ENCODE data around the gene TMEM151B. TPM values are rescaled to one million over a fixed set of nuclear protein-coding genes. Genes with fewer than 3 reads are reported as not detected.

TMEM151B gene
- total and polyA plus RNA-seq, 2 of the 13 experiments (the other 11 are each of a cell fraction or from before 2014, with no cell fraction given), result not detected

GRCh38 chr6:44312901-44313788, 42.9 kb downstream of the TMEM151B start, which contains the start of gene AARS2:
AARS2 (minus strand) TSS chr6:44313347; CDS start chr6:44313323, 24 bp downstream.
- ChIA-PET POLR2A (interaction anchor here (0.9 to 1.4 kb wide), 9 partner anchors 8 to 92 kb away, joined by 3 to 10 read pairs (median 4); partner anchors contain the start of genes CDC5L, HSP90AB1 and TMEM151B), CTCF (ENCODE audit: low intra/inter-chr PET ratio, low total read pairs) (interaction anchor here (1.0 kb wide), 1 partner anchor 25 kb away, joined by 3 read pairs; no protein-coding TSS in a partner anchor)
- Histone ChIP-seq H3K4me2 (ENCODE audit: low read depth, low read length) (peak within 1 kb of the TSS; percentile 93), H3K9me3 (ENCODE audit: low read length) (no peaks in the 10 kb centered on the region), H3K27me3 (ENCODE audit: control insufficient read depth in 1 of 2, insufficient read depth in 2 of 2, low read length in 2 of 2) (peaks cover 0 to 17% of the 10 kb centered on the region in 2 experiments; a peak in 2 of 5 replicates), H4K20me1 (ENCODE audit: insufficient read depth, low read length) (no peaks in the 10 kb centered on the region), H3K9ac (ENCODE audit: insufficient read depth, low read depth, low read length) (peak within 1 kb of the TSS; percentile 88), H3K36me3 (replicated peaks in 1 of 2; ENCODE audit: control insufficient read depth in 1 of 2, insufficient read depth in 2 of 2, low read length in 2 of 2) (peaks cover 20 to 34% of the 10 kb centered on the region in 2 experiments), H3K4me1 (ENCODE audit: insufficient read depth, low read length) (peaks cover 22% of the 10 kb centered on the region), H3K79me2 (ENCODE audit: insufficient read depth, low read length) (peaks cover 15% of the 10 kb centered on the region), H3K27ac (ENCODE audit: extremely low read length, insufficient read depth, low read length) (peak within 1 kb of the TSS; percentile 58), H2AFZ (ENCODE audit: low read length) (peak within 1 kb of the TSS; percentile 73), H3K4me3 (replicated peaks in 1 of 3; ENCODE audit: insufficient read depth in 1 of 3, low read depth in 2 of 3, low read length in 3 of 3) (peak within 1 kb of the TSS; percentile 92 to 97 (median 96))
- ATAC-seq (peak; percentile 96), FAIRE-seq (peak; percentile 87), DNase-seq (ENCODE audit: low spot score) (peak; percentile 87)
- no TSS peak for BruUV-seq (replicated peaks)
- 3% methylated on average over 38 of the region's 52 CpGs for WGBS (ENCODE audit: low lambda C conversion rate)
- intact Hi-C loops (cut with micrococcal nuclease; ENCODE audit: unreplicated experiment), result loop anchor here (1.0 kb wide), 1 partner anchor 16 kb away; no protein-coding TSS in a partner anchor
- in situ Hi-C loops (cut with HindIII; ENCODE audit: extremely low pct_ligation_motif_present, low pct_unique_long_range_greater_than_20kb), result loop anchor here (5.0 kb wide), 1 partner anchor 46 kb away; the partner anchor contains the start of gene NFKBIE
- peak; percentile 74; the same call in 1 of the 2 replicates for TF ChIP-seq ZNF446 (CRISPR knock-in tag; IDR thresholded peaks at IDR 0.05)
- peak; percentile 93 for TF ChIP-seq KLF12 (CRISPR knock-in tag; IDR thresholded peaks at IDR 0.05; ENCODE audit: borderline replicate concordance)
- TF ChIP-seq DPF2 (CRISPR knock-in tag; IDR thresholded peaks at IDR 0.05; ENCODE audit: borderline replicate concordance, low read depth), result no peak
- peak; percentile 98 for TF ChIP-seq KMT2B (CRISPR knock-in tag; IDR thresholded peaks at IDR 0.05)
- TF ChIP-seq CBX1 (IDR thresholded peaks at IDR 0.05; ENCODE audit: low read depth), result peak; percentile 97
- no peak for TF ChIP-seq ZNF720 (CRISPR knock-in tag; IDR thresholded peaks at IDR 0.05)
- peak; percentile 97 for TF ChIP-seq MXD4 (CRISPR knock-in tag; IDR thresholded peaks at IDR 0.05)
- TF ChIP-seq DBP (CRISPR knock-in tag; IDR thresholded peaks at IDR 0.05; ENCODE audit: not compliant biosample characterization), result peak; percentile 21
- TF ChIP-seq PCBP2 (optimal IDR thresholded peaks at IDR 0.05; ENCODE audit: low read depth, low read length, poor library complexity, severe bottlenecking), result no peak
- TF ChIP-seq FUBP1 (CRISPR knock-in tag; IDR thresholded peaks at IDR 0.05; ENCODE audit: borderline replicate concordance), result no peak
- peak; percentile 64; the same call in 1 of the 2 replicates for TF ChIP-seq JUNB (CRISPR knock-in tag; IDR thresholded peaks at IDR 0.05; ENCODE audit: borderline replicate concordance)
- TF ChIP-seq ZNF44 (CRISPR knock-in tag; IDR thresholded peaks at IDR 0.05), result peak; percentile 89; the same call in 1 of the 2 replicates
- peak; percentile 83 for TF ChIP-seq TEAD3 (CRISPR knock-in tag; optimal IDR thresholded peaks at IDR 0.05; ENCODE audit: borderline replicate concordance)
- TF ChIP-seq FOXM1 (CRISPR knock-in tag; IDR thresholded peaks at IDR 0.05), result peak; percentile 76; the same call in 1 of the 2 replicates
- peak; percentile 97 for TF ChIP-seq IRX3 (CRISPR knock-in tag; IDR thresholded peaks at IDR 0.05; ENCODE audit: borderline replicate concordance, low read depth)
- TF ChIP-seq PAF1 (CRISPR knock-in tag; IDR thresholded peaks at IDR 0.05), result no peak
- TF ChIP-seq ZNF570 (CRISPR knock-in tag; IDR thresholded peaks at IDR 0.05; ENCODE audit: borderline replicate concordance), result 0 out of 2 replicates have a peak, but pooled peaks have one; percentile 40
- peak; percentile 45; the same call in 1 of the 2 replicates for TF ChIP-seq FOSL1 (CRISPR knock-in tag; IDR thresholded peaks at IDR 0.05; ENCODE audit: borderline replicate concordance)
- peak; percentile 97 for TF ChIP-seq KLF11 (CRISPR knock-in tag; IDR thresholded peaks at IDR 0.05)
- TF ChIP-seq ETV5 (CRISPR knock-in tag; IDR thresholded peaks at IDR 0.05; ENCODE audit: borderline replicate concordance), result peak; percentile 88
- peak; percentile 95; the same call in 1 of the 2 replicates for TF ChIP-seq EEA1 (CRISPR knock-in tag; IDR thresholded peaks at IDR 0.05; ENCODE audit: borderline replicate concordance)
- TF ChIP-seq SRF (IDR thresholded peaks at IDR 0.05; ENCODE audit: low read depth, low read length), result no peak

All from HepG2 (cell line).